HG02938 (cell line): Measurements from ENCODE around the gene DDIAS.
"Not testable (repeated sequence)": the region's sequence is repeated elsewhere in the genome, so short reads cannot be mapped to it uniquely, and the experiment has no call there.

Experiments used
- ATAC-seq: cut with Tn5 transposase; IDR thresholded peaks from one replicate; pipeline ENCODE4 v1.9.1; 2021; ENCODE audit warnings: mild to moderate bottlenecking, moderate library complexity; ENCODE audit not compliant: unreplicated experiment

Gene DDIAS

DNA sequence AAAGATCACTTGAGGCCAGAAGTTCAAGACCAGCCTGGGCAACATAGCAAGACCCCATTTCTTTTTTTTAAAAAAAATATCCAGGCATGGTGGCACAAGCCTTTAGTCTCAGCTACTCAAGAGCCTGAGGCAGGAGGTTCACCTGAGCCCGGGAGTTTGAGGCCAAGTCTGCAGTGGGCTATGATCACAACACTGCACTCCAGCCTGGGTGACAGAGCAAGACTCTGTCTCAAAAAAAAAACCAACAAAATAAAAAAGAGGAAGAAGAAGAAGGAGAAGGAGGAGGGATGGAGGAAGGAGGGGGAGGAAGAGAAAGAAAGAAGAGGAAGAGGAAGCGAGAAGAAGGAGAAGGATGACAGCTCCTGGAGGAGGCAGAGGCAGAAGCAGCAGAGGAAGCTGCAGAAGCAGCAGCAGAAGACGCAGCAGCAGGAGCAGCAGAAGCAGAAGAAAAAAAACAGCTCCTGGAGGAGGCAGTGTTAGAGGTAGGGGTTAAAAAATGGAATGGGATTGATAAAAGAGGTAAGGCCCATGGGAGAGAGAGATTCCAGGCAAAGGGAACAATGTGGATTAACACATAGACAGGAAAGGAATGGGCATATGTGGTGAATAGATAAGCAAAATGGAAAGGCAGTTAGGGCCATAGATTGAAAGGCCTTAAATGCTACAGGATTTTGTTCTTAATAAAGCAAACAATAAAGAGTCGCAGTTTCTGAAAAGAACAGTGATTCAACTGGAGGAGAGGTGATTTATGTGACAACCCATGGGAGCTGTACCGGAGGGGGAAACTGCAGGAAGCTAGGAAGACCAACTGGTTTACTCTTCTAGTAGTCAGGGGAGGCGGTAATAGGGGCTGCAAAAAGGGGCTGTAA, 12.2 kb upstream of the DDIAS start:
- ATAC-seq = no peak

DNA sequence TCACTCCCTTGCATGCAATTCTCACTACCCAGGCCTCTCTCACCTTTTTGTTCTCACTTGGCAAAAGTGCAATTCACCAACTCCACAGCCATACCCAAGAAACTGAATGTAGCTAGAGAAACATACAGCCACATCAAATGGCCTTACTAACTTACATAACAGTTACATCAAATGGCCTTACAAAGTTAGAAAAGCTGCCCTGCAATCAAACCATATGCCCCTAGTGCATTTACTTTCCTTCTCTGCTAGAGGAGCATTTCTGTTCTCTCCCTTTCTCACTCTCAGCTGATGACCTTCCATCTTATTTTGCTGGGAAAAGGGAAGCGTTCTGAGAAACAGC, 11.6 kb upstream of the DDIAS start:
- no peak for ATAC-seq

DNA sequence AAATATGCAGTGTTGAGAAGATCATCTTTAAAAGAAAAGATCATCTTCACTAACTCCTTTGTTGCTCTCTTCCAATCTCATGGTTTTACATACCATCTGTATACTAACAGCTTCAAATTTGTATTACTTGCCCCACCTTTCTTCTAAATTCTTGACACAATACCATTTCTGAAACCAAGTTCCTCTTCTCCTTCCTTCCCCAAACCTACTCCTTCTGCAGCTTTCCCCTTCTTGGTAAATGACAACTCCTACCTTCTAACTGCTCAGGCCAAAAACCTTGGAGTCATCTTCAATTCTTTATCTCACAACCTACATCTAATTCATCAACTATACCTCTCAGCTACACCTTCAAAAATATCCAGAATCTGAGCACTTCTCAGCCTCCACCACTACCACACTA, 10.6 kb upstream of the DDIAS start:
- ATAC-seq = no peak

DNA sequence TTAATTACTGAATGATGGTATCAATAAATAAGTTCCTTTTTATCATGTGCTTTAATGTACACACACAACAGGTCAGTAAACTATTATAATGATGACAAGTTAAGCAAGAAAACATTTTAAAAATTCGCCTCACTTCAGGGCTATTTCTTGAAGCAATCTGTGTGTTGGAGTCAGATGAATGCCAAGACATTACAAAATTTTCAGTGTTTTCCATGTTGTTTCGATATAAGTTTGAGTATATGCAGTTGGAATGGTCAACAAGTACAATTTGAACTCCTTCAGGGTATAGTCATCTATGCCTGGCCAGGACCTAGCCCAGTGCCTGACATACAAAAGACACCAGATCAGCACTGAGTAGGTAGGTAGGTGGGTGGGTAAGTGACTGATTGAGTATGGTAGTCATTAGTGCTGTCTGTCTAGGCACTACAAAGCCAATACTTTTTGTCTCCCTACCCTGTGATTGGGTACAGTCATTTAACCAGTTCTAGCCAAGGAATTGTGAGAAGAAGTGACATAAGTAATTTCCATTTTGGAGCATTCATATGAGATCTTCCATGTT, 8.8 kb upstream of the DDIAS start:
- ATAC-seq = no peak

DNA sequence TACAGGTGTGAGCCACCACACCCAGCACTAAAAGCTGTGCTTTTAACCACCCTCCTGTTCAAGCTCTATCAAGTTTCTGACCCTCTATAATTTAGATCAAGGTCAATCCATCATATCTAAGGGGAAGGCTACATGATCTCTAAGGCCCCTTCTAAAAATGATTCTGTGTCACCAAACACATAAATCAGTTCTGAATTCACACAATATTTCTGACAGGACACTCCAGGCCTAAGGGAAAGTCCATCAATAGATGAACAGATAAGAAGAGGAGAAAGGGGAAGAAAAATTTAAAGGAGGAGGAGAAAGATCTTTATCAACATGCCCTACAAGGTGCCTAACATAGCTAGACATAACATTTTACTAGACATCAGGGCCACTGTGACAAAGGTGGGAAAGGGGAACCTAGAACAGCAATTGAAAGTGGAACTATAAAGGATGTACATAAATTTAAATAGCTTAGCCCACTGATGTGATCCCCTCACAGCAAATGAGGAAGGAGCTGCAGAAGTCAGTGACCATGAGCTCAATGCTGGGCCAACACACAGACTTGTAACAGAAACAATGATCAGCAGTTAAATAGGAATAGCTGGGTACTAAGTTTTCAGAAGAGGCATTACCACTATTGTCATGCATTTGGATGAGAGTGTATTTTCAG, 6.0 kb upstream of the DDIAS start:
- ATAC-seq = peak; percentile 28

DNA sequence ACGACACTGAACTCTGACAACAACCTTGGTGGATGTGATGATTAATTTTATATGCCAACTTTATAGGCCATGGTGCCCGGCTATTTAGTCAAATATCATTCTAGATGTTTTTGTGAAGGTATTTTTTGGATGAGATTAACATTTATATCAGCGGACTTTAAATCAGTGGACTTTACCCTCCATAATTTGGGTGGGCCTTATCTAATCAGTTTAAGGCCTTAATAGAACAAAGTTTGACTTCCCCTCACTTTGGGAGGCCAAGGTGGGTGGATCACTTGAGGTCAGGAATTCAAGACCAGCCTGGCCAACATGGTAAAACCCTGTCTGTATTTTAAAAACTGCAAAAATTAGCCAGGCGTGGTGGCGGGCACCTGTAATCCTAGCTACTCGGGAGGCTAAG, 5.4 kb upstream of the DDIAS start:
- no peak for ATAC-seq

DNA sequence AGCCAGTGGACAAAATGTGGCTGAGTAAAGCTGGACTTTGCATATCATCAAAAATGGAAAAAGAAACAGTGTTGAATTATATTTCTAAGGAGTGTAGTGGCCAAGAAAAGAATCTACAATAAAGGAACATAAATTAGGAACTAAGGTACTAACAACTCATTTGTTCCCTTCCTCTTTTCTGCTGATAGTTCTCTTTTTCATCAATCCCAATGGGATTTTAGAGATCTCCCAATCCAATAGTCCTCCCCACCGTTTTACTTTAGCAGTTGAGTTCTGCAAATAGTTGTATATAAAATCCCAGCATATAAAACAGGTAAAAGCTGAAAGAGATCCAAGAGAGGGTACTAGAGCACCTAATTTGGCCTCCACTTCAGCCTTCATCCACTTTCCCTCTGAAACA, 3.3 kb upstream of the DDIAS start:
- ATAC-seq = no peak

DNA sequence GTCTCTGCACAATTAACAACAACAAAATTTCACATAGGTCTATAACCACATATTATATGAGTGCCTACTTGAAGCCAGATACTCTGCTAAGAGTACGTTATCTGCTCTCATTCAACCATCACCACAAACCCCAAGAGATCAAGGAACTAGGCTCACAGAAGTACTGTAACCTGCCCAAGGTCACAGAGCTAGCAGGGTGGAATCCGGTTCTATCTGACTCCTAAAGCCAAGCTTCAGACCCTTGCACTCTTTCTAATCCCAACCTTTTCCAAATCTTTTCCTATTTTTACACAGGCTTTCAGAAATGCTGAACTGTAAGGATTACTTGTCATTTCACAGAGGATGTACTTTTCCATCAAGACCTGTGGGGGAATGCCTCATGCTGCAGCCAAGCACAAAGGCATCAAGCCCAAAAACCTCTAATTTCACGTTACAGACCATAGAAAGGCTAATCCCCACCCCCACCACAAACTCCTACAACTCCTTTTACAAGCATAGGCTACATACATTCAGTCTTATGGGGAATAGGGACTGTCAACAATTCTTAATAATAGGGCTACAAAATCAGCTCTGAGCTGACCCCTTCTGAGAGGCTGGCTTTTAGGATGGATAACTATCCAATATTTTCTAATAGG, 2.2 kb upstream of the DDIAS start:
- ATAC-seq = no peak

DNA sequence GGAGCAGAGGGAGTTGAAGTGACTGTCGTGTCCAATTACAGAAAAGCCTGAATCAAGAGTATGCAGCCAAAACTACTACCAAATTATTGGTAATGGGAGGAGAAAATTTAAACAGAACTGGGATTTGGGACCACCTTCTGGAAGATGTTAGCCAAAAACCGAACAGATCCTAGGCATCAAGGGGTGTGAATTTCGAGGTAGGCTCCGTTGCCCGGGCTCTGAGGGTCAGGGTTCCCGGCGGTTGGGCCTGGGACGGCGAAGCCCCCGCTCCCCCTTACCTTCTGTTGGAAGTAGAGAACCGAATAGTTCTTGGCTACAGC, 1.6 kb upstream of the DDIAS start:
- ATAC-seq = no peak

DNA sequence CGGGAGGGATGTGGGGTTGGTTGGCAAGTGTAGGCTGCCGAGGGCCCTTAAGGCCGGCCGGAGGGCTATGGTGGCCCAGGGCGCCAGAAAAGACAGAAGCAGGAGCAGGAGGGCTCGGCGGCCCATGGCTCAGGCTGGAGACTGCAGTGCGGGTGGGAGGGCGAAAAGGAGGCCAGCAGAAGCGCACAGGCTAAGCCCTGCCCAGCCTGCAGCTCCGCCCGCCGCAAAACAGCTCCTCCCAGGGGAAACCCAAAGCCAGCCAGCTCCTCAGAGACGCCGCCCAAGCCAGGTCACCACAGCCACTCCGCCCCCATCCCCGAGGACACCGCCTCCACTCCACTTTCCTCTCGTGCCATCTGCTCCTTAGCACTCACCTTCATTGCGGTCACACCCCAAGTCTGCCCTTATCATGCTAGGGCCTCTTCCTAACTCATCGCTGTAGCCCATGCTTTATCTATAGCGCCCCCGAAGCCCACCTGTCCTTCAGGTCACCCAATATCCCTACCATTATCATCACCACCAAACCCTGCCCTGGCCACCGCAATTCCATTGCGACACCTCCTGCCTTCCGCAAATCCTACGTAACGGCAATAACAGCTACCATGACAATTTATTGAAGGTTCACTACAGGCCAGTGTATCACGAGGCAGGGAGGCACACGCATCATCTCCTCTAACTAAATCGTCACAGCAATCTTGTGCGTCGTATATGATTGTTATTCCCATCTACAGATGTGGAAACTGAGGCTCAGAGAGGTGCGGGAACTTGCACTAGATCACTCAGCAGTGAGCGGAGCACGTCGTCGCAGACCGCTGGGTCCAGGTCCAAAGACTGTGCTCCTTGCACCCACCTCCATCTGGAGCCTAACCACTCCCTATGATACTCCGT, 1.0 kb upstream of the DDIAS start, which contains the start of gene PRCP:
Gene PRCP (minus strand): TSS at position 154 of the 888 bp plus-strand sequence. CDS start 28 bp downstream, at position 126.
- ATAC-seq = peak; percentile 80

DNA sequence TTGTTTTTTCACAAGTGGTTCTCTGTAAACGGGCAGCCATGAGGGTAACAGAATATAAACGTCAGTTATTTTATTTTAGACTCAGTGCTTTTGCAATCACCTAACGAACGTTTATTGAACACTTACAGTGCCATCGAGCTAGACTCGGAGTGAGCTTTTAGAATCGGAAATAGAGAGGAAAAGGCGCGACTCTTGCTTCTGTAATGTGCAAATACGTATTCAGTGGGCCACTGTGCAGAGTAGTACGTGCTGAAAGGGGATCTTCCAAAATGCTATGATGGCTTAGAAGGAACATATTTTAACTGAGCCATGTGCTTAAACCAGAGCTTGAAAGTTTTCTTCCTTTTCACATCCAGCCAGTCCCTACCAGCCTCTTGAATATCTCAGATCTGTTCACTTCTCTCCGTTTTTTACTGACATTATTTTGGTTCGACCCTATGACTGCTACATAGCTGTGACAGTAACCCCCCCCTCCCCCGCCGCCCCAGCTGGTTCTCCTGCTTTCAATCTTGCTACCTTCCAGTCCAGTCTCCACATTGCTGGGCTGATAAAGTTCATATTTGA, 468 bp downstream of the DDIAS start:
- no peak for ATAC-seq

DNA sequence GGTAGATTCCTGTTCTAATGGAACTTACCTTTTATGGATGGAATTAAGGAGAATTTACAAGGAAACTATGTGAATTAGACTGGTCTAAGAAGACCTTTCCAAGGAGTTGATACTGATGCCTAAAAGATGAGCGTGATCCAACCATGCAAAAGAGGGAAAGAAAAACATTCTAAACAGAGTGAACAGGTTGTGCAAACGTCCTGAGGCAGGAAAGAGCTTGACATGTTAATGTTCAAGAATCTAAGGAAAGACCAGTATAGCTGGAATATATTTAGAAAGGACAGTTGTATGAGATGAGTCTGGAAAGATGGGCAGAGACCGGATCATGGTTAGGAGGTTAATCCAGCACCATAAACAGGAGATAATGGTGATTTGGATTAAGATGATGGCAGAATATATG, 1.3 kb downstream of the DDIAS start:
- no peak for ATAC-seq

DNA sequence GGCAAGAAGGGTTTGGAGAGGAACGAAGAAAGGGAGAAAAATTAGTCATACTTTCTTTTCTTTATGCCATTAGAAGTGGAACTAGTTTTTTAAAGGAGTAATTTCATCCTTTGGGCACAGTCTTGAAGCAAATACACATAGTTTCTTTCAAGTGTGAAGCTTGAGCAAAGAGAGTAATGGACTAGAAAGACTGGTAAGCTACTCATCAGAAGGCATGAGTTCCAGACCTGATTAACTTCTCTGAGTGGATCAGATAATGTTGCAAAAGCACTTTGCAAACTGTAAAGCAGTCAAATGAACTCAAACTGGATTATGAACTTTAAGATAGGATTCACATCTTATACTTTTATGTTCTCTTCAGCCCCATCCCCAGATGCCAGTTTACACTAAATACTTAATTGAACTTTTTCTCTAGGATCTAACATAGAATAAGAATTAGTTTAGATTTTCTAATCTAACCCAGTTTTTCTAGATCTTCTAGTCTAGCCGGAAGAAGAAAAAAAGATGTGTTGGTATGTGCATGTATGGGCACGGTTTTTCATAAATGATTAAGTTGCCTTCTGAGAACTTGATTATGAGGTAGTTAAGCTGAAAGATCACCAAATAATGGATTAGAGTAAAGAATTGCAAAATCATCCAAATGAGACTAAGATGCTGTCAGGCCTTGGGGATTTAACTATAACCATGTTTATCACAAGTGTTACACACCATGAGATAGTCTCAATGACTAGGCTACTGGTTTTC, 2.5 kb downstream of the DDIAS start:
- no peak for ATAC-seq

DNA sequence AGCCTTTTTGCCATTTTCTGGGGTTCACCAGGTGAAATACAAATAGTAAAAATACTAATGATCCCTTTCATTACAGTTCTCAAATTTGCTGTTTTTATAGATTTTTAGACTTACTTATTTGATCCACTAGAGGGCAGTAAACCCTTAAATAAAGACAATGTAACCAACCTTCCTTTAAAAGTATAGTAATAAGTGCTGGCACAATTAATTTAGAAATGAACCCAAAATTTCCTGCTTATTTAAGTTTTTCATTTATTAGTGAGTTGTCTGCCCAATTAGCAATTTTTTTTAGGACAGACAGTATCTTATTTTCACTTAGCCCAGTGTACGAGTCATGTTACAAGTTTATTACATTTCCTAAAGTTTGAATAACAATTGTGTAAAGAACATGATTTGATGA, 4.7 kb downstream of the DDIAS start:
- no peak for ATAC-seq

DNA sequence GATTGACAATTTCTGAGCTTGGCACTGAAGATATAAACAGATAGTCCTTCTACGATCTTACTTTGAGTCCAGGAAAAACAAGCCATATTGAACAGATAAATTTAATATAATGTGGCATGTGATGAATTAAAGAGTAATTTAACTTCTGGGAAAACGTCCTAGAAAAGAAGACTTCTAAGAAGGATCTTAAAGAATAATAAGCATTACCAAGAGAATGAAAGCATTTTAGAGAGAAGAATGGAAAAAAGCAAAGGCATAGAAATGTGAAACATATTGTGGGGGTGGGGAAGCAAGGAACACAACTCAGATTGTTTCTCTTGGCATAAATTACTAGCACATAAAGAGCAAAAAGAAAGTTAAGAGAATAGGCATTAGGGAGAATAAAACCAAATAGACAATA, 5.4 kb downstream of the DDIAS start:
- no peak for ATAC-seq

DNA sequence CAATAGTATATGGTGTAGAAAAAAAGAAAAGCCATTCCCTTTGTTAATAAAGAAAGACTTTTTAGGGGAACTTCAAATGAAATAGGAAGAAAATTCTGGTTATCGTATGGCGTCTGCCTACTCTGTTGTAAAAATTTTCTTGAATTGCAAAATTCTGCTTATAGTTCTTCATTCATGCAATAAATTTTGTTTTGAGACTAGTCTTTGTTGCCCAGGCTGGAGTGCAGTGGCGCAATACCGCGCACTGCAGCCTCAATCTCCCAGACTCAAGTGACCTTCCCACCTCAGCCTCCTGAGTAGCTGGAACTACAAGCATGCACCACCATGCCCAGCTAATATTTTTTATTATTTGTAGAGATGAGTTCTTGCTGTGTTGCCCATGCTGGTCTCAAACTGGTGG, 5.8 kb downstream of the DDIAS start:
- no peak for ATAC-seq

DNA sequence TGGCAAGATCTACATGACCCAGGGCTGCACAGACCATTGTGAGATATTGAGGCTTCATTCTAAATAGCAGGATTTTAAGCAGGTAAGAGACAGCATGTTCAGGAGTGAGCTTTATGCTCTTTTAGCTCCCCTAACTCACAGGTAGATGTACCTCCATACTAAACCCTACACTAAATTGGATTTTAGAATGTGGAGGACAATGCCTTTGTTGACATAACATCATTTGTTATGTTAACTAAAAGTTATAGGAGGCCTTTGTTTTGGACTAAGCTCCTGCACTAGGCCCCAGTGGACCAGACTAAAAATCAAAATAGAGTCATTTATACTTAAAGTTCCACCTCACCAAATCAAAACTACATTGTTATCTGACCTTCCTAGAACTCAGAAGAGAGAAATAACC, 6.8 kb downstream of the DDIAS start:
- no peak for ATAC-seq

DNA sequence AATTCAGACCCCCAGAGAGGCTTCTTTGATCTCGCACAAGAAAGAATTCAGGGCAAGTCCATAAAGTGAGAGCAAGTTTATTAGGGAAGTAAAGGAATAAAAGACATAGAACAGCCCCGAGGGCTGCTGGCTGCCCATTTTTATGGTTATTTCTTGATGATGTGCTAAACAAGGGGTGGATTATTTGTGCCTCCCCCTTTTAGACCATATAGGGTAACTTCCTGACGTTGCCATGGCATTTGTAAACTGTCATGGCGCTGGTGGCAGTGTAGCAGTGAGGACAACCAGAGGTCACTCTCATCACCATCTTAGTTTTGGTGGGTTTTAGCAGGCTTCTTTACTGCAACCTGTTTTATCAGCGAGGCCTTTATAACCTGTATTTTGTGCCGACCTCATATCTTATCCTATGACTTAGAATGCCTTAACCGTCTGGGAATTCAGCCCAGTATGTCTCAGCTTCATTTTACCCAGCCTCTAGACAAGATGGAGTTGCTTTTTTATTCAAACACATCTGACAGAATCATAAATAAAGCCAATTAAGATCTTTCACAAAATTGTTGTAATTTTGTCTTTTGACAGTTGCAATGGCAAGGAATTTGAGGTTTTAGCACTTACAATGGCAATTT, 7.6 kb downstream of the DDIAS start:
- ATAC-seq = no peak

DNA sequence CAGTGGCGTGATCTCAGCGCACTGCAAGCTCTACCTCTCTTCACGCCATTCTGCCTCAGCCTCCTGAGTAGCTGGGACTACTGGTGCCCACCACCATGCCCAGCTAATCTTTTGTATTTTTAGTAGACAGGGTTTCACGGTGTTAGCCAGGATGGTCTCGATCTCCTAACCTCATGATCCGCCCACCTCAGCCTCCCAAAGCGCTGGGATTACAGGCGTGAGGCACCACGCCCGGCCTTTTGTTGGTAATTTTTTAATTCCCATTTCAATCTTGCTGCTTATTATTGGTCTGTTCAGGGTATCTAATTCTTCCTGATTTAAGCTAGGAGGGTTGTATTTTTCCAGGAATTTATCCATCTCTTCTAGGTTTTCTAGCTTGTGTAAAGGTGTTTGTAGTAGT, 18.2 kb downstream of the DDIAS start:
- ATAC-seq = not testable (repeated sequence)
